GM13976 (cell line): Measurements from ENCODE around the gene ADCY3.

Experiments
- DNase-seq: peaks from one replicate; pipeline ENCODE4 v3.0.0; 2012; ENCODE audit warnings: low spot score
- in situ Hi-C: fragments of 300-500 bp; cut with MboI; formaldehyde crosslinking; loops from one replicate; pipeline ENCODE4 v1.12.0; 2022; ENCODE audit warnings: low sequenced_read_pairs, mixed read lengths, inconsistent platforms; ENCODE audit not compliant: unreplicated experiment
- TF ChIP-seq, protein P1 (sequence below): IDR thresholded peaks from 2 replicates; pipeline ENCODE4 v1.5.1; 2012; ENCODE audit warnings: borderline replicate concordance, mild to moderate bottlenecking; ENCODE audit not compliant: insufficient read depth; ENCODE audit errors: extremely low read depth, missing control alignments, control extremely low read depth

The ADCY3 gene

DNA sequence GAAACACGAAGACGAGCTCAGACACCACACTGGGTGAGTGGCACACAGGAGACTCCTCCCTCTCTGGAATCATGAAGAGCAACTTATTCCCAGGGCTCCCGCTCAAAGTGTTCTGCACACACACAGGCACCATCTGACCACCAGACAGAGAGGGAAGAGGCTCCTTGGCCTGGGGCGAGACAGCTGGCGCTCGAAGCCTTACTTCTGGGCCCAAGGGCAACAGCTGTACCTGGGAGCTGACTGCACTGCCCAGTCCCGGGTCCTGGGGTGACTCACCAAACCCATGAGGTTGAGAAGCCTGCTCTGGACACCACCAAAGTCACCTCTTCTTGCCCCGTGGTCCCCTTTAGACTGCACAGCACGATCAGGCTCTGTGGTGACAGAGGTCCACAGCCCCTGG lies 42.4 kb downstream of the ADCY3 start:
- in situ Hi-C loops: no loop called here
- no peak for DNase-seq
- TF ChIP-seq, protein P1, sequence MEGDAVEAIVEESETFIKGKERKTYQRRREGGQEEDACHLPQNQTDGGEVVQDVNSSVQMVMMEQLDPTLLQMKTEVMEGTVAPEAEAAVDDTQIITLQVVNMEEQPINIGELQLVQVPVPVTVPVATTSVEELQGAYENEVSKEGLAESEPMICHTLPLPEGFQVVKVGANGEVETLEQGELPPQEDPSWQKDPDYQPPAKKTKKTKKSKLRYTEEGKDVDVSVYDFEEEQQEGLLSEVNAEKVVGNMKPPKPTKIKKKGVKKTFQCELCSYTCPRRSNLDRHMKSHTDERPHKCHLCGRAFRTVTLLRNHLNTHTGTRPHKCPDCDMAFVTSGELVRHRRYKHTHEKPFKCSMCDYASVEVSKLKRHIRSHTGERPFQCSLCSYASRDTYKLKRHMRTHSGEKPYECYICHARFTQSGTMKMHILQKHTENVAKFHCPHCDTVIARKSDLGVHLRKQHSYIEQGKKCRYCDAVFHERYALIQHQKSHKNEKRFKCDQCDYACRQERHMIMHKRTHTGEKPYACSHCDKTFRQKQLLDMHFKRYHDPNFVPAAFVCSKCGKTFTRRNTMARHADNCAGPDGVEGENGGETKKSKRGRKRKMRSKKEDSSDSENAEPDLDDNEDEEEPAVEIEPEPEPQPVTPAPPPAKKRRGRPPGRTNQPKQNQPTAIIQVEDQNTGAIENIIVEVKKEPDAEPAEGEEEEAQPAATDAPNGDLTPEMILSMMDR: no peak

DNA sequence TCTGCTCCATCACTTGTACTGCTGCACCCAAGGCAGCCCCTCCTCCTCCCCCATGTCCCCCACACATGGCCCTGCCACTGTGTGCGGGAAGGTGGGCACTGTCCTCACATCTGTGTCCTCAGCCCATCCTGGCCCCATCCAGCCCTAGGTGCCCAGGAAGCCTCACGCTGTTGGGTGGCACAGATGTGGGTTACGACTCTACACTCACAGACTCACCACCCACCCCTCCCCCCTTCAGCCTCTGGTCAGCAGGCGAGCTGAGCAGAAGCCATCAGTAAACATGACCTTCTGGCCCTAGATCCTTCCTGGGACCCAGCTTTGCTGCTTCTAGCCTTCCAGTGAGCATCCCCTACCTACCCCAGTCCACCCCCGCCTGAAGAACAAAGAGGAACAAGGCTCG lies 43.0 kb downstream of the ADCY3 start:
- no peak for DNase-seq
- in situ Hi-C loops: no loop called here
- TF ChIP-seq, protein P1: no peak

DNA sequence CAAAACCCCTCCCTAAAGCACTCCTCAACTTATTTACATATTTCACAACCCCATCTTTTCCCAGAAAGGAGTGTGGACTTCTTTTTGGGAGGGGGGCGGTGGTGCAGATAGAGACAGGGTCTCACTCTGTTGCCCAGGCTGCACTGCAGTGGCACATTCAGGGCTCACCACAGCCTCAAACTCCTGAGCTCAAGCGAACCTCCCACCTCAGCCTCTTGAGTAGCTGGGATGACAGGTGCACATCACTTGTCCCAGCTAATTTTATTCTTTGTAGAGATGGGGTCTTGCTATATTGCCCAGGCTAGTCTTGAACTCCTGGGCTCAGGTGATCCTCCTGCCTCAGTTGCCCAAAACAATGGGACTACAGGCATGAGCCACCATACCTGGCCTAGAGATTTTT lies 44.1 kb downstream of the ADCY3 start:
- in situ Hi-C loops: no loop called here
- no peak for DNase-seq
- TF ChIP-seq, protein P1: no peak

DNA sequence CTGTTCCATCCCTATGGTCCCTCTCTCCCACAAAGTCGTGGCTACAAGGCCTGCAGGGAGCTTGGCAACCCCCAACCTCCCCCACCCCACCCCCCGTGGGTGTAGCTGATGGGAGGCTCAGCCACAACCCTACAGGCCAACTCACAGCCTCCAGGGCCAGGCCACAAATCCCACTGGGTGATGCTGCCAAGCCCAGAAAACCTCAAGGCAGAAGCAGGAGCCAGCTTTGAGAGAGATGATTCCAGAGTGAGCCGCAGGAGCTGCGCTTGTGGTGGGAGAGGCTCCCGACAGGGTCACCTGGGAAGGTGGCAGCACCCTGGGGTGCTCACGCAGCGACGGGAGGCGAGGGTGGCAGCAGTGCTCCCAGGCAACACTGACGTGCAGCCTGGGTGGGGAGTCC lies 44.8 kb downstream of the ADCY3 start:
- DNase-seq: no peak
- in situ Hi-C loops: no loop called here
- TF ChIP-seq, protein P1: no peak

DNA sequence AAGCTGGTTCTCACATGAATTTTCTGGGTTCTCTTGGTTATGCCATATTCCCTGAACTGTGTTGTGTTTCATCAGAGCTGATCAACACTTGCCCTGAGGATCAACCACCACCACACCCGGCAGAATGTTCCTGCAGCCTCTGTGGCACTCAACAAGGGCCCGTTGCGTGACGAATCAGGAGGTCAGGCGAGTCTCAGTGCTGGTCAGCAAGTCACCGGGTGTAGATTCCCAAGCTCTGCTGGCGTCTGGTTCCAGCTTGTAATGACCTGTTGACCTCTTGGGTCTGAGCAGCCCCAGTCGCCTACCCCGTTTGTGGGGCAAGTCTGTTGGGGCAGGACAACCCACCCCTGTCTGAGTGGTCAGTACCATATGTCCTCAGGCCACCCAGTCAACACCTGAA lies 46.0 kb downstream of the ADCY3 start:
- TF ChIP-seq, protein P1: no peak
- no peak for DNase-seq
- in situ Hi-C loops: no loop called here

DNA sequence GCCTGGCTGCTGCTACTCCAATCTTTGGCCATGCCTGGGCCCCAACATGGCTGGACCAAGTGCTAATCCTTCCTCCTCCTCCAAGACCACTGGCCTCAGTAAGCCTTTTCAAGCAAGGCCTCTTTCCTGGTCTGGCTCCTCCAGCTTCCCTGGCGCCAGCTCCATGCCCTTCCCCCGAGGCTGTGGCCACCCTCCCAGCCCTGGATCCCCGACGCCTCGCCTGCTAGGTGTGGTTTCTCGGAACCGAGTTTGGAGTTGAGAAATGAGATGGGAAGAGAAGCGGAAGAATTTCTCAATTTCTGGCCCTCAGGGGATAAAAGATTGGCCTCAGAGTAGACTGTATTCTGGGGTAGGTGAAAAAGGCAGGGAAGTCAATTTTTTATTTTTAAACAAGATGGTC lies 46.4 kb downstream of the ADCY3 start:
- in situ Hi-C loops: no loop called here
- TF ChIP-seq, protein P1: no peak
- no peak for DNase-seq
